OCI-LY1 (cell line): Measurements from ENCODE around the gene GOLPH3.

Experiments used
- H2AFZ ChIP-seq: fragments of 200-600 bp; sonication (generic), shearing (Covaris generic); 2 replicates; pipeline ENCODE4 v1.6.0; 2014; ENCODE audit warnings: antibody characterized with exemption, mild to moderate bottlenecking, low read length
- H3F3A ChIP-seq: fragments of 200-600 bp; sonication (generic), shearing (Covaris generic); 2 replicates; pipeline ENCODE4 v1.6.0; 2014; ENCODE audit warnings: mild to moderate bottlenecking, antibody characterized with exemption, low read length, moderate library complexity; ENCODE audit not compliant: insufficient read depth
- H3K27ac ChIP-seq: fragments of 200-600 bp; sonication (generic); 2 replicates; pipeline ENCODE4 v1.5.1; 2014; ENCODE audit warnings: low read length, mixed run types, mild to moderate bottlenecking, low read depth; ENCODE audit not compliant: poor library complexity, severe bottlenecking
- H3K27me3 ChIP-seq: fragments of 200-600 bp; sonication (generic); 2 replicates; pipeline ENCODE4 v1.6.0; 2014; ENCODE audit warnings: antibody characterized with exemption, mild to moderate bottlenecking, low read length, moderate library complexity; ENCODE audit not compliant: insufficient read depth
- H3K36me3 ChIP-seq: fragments of 200-600 bp; sonication (generic); 2 replicates; pipeline ENCODE4 v1.6.1; 2014; ENCODE audit warnings: mild to moderate bottlenecking, antibody characterized with exemption, low read length, moderate library complexity, mixed read lengths; ENCODE audit not compliant: insufficient read depth
- H3K4me1 ChIP-seq: fragments of 200-600 bp; sonication (generic); 2 replicates; pipeline ENCODE4 v1.5.1; 2014; ENCODE audit warnings: mild to moderate bottlenecking, low read length, moderate library complexity; ENCODE audit not compliant: insufficient read depth, severe bottlenecking
- H3K4me2 ChIP-seq: fragments of 200-600 bp; sonication (generic), shearing (Covaris generic); 2 replicates; pipeline ENCODE4 v1.6.1; 2014; ENCODE audit warnings: low read length
- H3K4me3 ChIP-seq: fragments of 200-600 bp; sonication (generic); 2 replicates; pipeline ENCODE4 v1.5.1; 2014; ENCODE audit warnings: low read length, low read depth, mild to moderate bottlenecking, mixed read lengths; ENCODE audit not compliant: poor library complexity, severe bottlenecking
- H3K79me2 ChIP-seq: fragments of 200-600 bp; shearing (Covaris generic); 2 replicates; pipeline ENCODE4 v1.6.1; 2016; ENCODE audit warnings: mixed run types, low read length, mixed read lengths; ENCODE audit not compliant: insufficient read depth
- H3K9ac ChIP-seq: fragments of 200-600 bp; sonication (generic), shearing (Covaris generic); 2 replicates; pipeline ENCODE4 v1.6.1; 2014; ENCODE audit warnings: mild to moderate bottlenecking, low read length, mixed read lengths
- H3K9me2 ChIP-seq: fragments of 200-600 bp; sonication (generic), shearing (Covaris generic); 2 replicates; pipeline ENCODE4 v1.6.1; 2014; ENCODE audit warnings: low read depth, mild to moderate bottlenecking, low read length, mixed read lengths
- H3K9me3 ChIP-seq: fragments of 200-600 bp; shearing (Covaris generic); 2 replicates; pipeline ENCODE4 v1.6.1; 2014; ENCODE audit warnings: low read length, mixed read lengths
- H4K20me1 ChIP-seq: fragments of 200-600 bp; sonication (generic), shearing (Covaris generic); 2 replicates; pipeline ENCODE4 v1.6.0; 2016; ENCODE audit warnings: mild to moderate bottlenecking, low read length; ENCODE audit not compliant: insufficient read depth
- EZH2 ChIP-seq: fragments of 200-600 bp; sonication (generic), shearing (Covaris generic); IDR thresholded peaks from 2 replicates; pipeline ENCODE4 v1.8.0; 2017; ENCODE audit warnings: borderline replicate concordance, mixed run types, mild to moderate bottlenecking, antibody characterized with exemption, low read length, moderate library complexity, mixed read lengths
- TF ChIP-seq, protein P1 (sequence below): fragments of 200-600 bp; sonication (generic), shearing (Covaris generic); IDR thresholded peaks from 2 replicates; pipeline ENCODE4 v1.5.1; 2017; ENCODE audit warnings: mild to moderate bottlenecking, antibody characterized with exemption, low read length, moderate library complexity, mixed read lengths

Gene GOLPH3

GRCh38 chr5:32108167-32108566, 66.0 kb downstream of the GOLPH3 start:
- H3K9me3 ChIP-seq, result no peaks in the 10 kb centered on the region
- no peak overlapping the region for H2AFZ ChIP-seq
- no peak for TF ChIP-seq EZH2
- TF ChIP-seq, protein P1, sequence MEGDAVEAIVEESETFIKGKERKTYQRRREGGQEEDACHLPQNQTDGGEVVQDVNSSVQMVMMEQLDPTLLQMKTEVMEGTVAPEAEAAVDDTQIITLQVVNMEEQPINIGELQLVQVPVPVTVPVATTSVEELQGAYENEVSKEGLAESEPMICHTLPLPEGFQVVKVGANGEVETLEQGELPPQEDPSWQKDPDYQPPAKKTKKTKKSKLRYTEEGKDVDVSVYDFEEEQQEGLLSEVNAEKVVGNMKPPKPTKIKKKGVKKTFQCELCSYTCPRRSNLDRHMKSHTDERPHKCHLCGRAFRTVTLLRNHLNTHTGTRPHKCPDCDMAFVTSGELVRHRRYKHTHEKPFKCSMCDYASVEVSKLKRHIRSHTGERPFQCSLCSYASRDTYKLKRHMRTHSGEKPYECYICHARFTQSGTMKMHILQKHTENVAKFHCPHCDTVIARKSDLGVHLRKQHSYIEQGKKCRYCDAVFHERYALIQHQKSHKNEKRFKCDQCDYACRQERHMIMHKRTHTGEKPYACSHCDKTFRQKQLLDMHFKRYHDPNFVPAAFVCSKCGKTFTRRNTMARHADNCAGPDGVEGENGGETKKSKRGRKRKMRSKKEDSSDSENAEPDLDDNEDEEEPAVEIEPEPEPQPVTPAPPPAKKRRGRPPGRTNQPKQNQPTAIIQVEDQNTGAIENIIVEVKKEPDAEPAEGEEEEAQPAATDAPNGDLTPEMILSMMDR, result no peak
- H3K4me1 ChIP-seq, result no peaks in the 10 kb centered on the region
- H3K4me2 ChIP-seq, result no peak overlapping the region
- no peak overlapping the region for H3K27ac ChIP-seq
- H3K79me2 ChIP-seq, result no peaks in the 10 kb centered on the region
- no peaks in the 10 kb centered on the region for H4K20me1 ChIP-seq
- no peaks in the 10 kb centered on the region for H3K9me2 ChIP-seq
- peaks cover 80% of the 10 kb centered on the region for H3K36me3 ChIP-seq
- H3K9ac ChIP-seq, result no peak overlapping the region
- H3K27me3 ChIP-seq, result no peaks in the 10 kb centered on the region
- H3F3A ChIP-seq, result peaks cover 5% of the 10 kb centered on the region; the same call in 1 of the 2 replicates
- H3K4me3 ChIP-seq, result no peak overlapping the region

- no peak overlapping the region for H3K27ac ChIP-seq
Measured at GRCh38 chr5:32107291-32107690, 66.8 kb downstream of the GOLPH3 start.

DNA sequence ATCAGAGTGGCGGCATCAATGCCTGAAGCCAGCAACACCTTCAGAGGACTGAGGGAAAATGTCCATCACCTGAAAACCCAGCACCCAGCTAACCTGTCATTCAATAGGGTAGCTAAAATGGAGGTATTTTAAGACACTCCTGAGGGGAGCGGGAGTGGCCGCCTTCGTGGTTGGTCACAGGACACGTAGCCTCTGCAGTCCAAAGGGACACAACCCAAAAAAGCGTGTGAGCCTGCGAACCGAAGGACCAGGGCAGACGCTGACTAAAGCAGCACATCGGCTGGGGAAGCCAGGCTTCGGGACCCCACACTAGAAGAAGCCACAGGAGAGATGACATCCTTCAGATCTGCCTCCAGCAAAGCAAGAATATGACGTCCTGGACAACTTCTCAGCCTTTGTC, 70.6 kb downstream of the GOLPH3 start:
- no peaks in the 10 kb centered on the region for H4K20me1 ChIP-seq
- no peaks in the 10 kb centered on the region for H3K9me2 ChIP-seq
- H3K36me3 ChIP-seq, result peaks cover 67% of the 10 kb centered on the region
- TF ChIP-seq EZH2, result no peak
- TF ChIP-seq, protein P1, result no peak
- H3K4me1 ChIP-seq, result no peaks in the 10 kb centered on the region
- H3F3A ChIP-seq, result no peaks in the 10 kb centered on the region
- no peaks in the 10 kb centered on the region for H3K9me3 ChIP-seq
- H3K4me3 ChIP-seq, result no peak overlapping the region
- no peak overlapping the region for H2AFZ ChIP-seq
- H3K79me2 ChIP-seq, result no peaks in the 10 kb centered on the region
- no peak overlapping the region for H3K27ac ChIP-seq
- H3K9ac ChIP-seq, result no peak overlapping the region
- H3K27me3 ChIP-seq, result no peaks in the 10 kb centered on the region
- H3K4me2 ChIP-seq, result no peak overlapping the region

More at GRCh38 chr5:32107291-32107690, 66.8 kb downstream of the GOLPH3 start:
- TF ChIP-seq, protein P1, result no peak
- no peak for TF ChIP-seq EZH2
- H3K4me3 ChIP-seq, result no peak overlapping the region
- H3K27me3 ChIP-seq, result no peaks in the 10 kb centered on the region
- no peak overlapping the region for H3K9ac ChIP-seq
- no peaks in the 10 kb centered on the region for H3K4me1 ChIP-seq
- H3K36me3 ChIP-seq, result peaks cover 82% of the 10 kb centered on the region
- H3F3A ChIP-seq, result peaks cover 5% of the 10 kb centered on the region; the same call in 1 of the 2 replicates
- H2AFZ ChIP-seq, result no peak overlapping the region
- H3K9me2 ChIP-seq, result no peaks in the 10 kb centered on the region
- no peaks in the 10 kb centered on the region for H3K79me2 ChIP-seq
- H3K4me2 ChIP-seq, result no peak overlapping the region
- H4K20me1 ChIP-seq, result no peaks in the 10 kb centered on the region
- H3K9me3 ChIP-seq, result no peaks in the 10 kb centered on the region
